ENCODE measurements around the gene DIS3.

DNA sequence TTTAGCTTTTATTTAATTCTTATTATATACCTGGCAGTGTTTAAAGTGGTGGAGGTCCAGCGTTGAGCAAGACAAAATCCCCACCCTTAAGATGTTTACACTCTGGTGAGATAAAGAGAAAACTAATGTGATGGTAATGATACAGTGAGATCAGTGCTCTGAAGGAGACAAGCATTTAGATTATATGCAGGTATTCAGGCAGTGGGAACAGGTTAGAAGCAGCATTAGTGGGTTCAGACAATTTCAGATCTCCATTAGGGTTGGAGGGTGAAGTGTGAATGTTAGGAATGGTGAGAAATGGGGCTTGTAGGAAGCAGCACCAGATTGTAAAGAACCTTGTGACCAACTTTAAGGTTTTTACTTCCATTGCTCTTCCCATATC lies 39.2 kb upstream of the DIS3 start:
- TF ChIP-seq POLR2A (IDR thresholded peaks at IDR 0.05; ENCODE audit: low read length): no peak
- TF ChIP-seq GATA1 (IDR thresholded peaks at IDR 0.05; ENCODE audit: low read depth, low read length): no peak

Data from erythroblast (primary cell).